K562 (cell line): ENCODE results near the gene UQCRFS1. TPM values are rescaled to one million over a fixed set of nuclear protein-coding genes. Genes with fewer than 3 reads are reported as not detected.
A peak's percentile ranks its signal among the peaks of the same experiment; 100 is the strongest.

Experiments
- ATAC-seq: fragments of 200-7000 bp; cut with Tn5 transposase; 3 replicates; pipeline ENCODE4 v1.9.1; 2020; ENCODE audit warnings: moderate library complexity
- BruUV-seq: library from RNA; stranded (reverse); fragments of 400-500 nt; replicated peaks from 2 replicates; lab custom pipeline; 2021; lab: Mats Ljungman, UMichigan
- CTCF ChIA-PET: fragments of 300-600 bp; formaldehyde crosslinking; extraction: SDS; loops from one replicate; lab custom pipeline; 2021; ENCODE audit warnings: low intra/inter-chr PET ratio; lab: Yijun Ruan, JAX
- POLR2A ChIA-PET: fragments of 300-600, 350-650 bp; sonication (Branson Sonifier 250); formaldehyde crosslinking; extraction: SDS; loops from one replicate; lab custom pipeline; 2021; ENCODE audit warnings: antibody characterized with exemption, inconsistent platforms; lab: Yijun Ruan, JAX
- DNase-seq, 4 experiments: peaks; one replicate each; pipeline versions ENCODE4 v3.0.0 to v3.0.0-alpha.2; 2011 to 2018; ENCODE audit warnings: low spot score in 3 of 4, mixed read lengths in 3 of 4; ENCODE audit errors: extremely low read depth in 1 of 4
- FAIRE-seq: peaks from 2 replicates; lab custom pipeline; 2011; peaks lifted over from hg19 to GRCh38; lab: Jason Lieb, UNC
- H2AFZ ChIP-seq: 2 replicates; pipeline ENCODE4 v1.6.0; 2011; ENCODE audit warnings: low read depth, low read length, control low read depth, inconsistent platforms
- H3K27ac ChIP-seq: fragments of 200-600 bp; 3 replicates; pipeline ENCODE4 v1.8.0; 2011; ENCODE audit warnings: low read depth, mild to moderate bottlenecking, control low read depth, inconsistent platforms, low read length, moderate library complexity, mixed read lengths; ENCODE audit errors: extremely low read depth
- H3K27me3 ChIP-seq, 2 experiments: fragments of 300-600 bp in 1 of 2; 2 replicates in 1 of 2; 3 replicates in 1 of 2; pipeline versions ENCODE4 v1.6.0 to v1.8.0; 2011; ENCODE audit warnings: inconsistent platforms in 2 of 2, low read length in 2 of 2, mild to moderate bottlenecking in 1 of 2, mixed read lengths in 1 of 2, moderate library complexity in 1 of 2; ENCODE audit not compliant: control insufficient read depth in 2 of 2, insufficient read depth in 2 of 2
- H3K36me3 ChIP-seq: fragments of 300-600 bp; 3 replicates; pipeline ENCODE4 v1.8.0; 2011; ENCODE audit warnings: mild to moderate bottlenecking, low read length, inconsistent platforms; ENCODE audit not compliant: control insufficient read depth, insufficient read depth
- H3K4me1 ChIP-seq, 2 experiments: fragments of 200-600 bp in 1 of 2; replicated peaks in 1 of 2; 2 replicates in 1 of 2; 3 replicates in 1 of 2; pipeline versions ENCODE4 v1.5.1 to v1.8.0; 2011; ENCODE audit warnings: inconsistent platforms in 2 of 2, low read length in 2 of 2, mild to moderate bottlenecking in 1 of 2, mixed read lengths in 1 of 2, moderate library complexity in 1 of 2; ENCODE audit not compliant: control insufficient read depth in 2 of 2, insufficient read depth in 2 of 2
- H3K4me2 ChIP-seq: 2 replicates; pipeline ENCODE4 v1.6.1; 2011; ENCODE audit warnings: low read length, control low read depth, inconsistent platforms, mixed read lengths; ENCODE audit not compliant: insufficient read depth
- H3K4me3 ChIP-seq: fragments of 200-600 bp; sonication (generic), shearing (Covaris generic); 2 replicates; pipeline ENCODE4 v1.5.1; 2016; ENCODE audit warnings: control low read depth, inconsistent platforms
- H3K79me2 ChIP-seq: fragments of 200-600 bp; 3 replicates; pipeline ENCODE4 v1.8.0; 2011; ENCODE audit warnings: low read length, inconsistent platforms; ENCODE audit not compliant: control insufficient read depth, insufficient read depth
- H3K9ac ChIP-seq, 2 experiments: 2 replicates each; pipeline versions ENCODE4 v1.6.0 to v1.6.1; 2011; ENCODE audit warnings: low read depth in 2 of 2, low read length in 2 of 2, control low read depth in 1 of 2, inconsistent platforms in 1 of 2, mild to moderate bottlenecking in 1 of 2, mixed read lengths in 1 of 2; ENCODE audit not compliant: insufficient read depth in 1 of 2
- H3K9me1 ChIP-seq: one replicate; pipeline ENCODE4 v1.6.0; 2011; ENCODE audit warnings: inconsistent platforms, mild to moderate bottlenecking, low read length, moderate library complexity; ENCODE audit not compliant: control insufficient read depth, insufficient read depth
- H3K9me3 ChIP-seq: replicated peaks from 2 replicates; pipeline ENCODE4 v1.5.1; 2011; ENCODE audit warnings: low read depth, low read length, inconsistent platforms; ENCODE audit not compliant: control insufficient read depth, insufficient read depth
- H4K20me1 ChIP-seq: replicated peaks from 2 replicates; pipeline ENCODE4 v1.6.1; 2011; ENCODE audit warnings: low read length, inconsistent platforms, mixed read lengths; ENCODE audit not compliant: control insufficient read depth, insufficient read depth
- GATA2 ChIP-seq: sonication (generic); formaldehyde crosslinking; IDR thresholded peaks from 2 replicates; pipeline ENCODE4 v1.4.0; 2020; ENCODE audit warnings: mild to moderate bottlenecking, missing genetic modification reagents
- LARP7 ChIP-seq: fragments of 450-650 bp; IDR thresholded peaks from 2 replicates; pipeline ENCODE4 v1.6.1; 2016
- POLR2G ChIP-seq: fragments of 200-400 bp; formaldehyde crosslinking; IDR thresholded peaks from 2 replicates; pipeline ENCODE4 v1.6.1; 2017; ENCODE audit warnings: low read depth, mild to moderate bottlenecking, antibody characterized with exemption, low read length, moderate library complexity
- TEAD1 ChIP-seq, 2 experiments: fragments of 450-650 bp in 1 of 2; sonication (generic) in 1 of 2; formaldehyde crosslinking; IDR thresholded peaks; 2 replicates each; pipeline versions ENCODE4 v1.4.0 to v1.8.0; 2020 to 2022; ENCODE audit warnings: mild to moderate bottlenecking in 2 of 2, missing genetic modification reagents in 1 of 2
- USF2 ChIP-seq: sonication (generic); formaldehyde crosslinking; IDR thresholded peaks from 2 replicates; pipeline ENCODE4 v1.5.0; 2020; ENCODE audit warnings: missing genetic modification reagents
- ZNF282 ChIP-seq: sonication (generic); formaldehyde crosslinking; IDR thresholded peaks from 2 replicates; pipeline ENCODE4 v1.8.1; 2023; ENCODE audit warnings: missing genetic modification reagents
- ZNF551 ChIP-seq: fragments of 250-450 bp; sonication (Bioruptor Pico); IDR thresholded peaks from 2 replicates; pipeline ENCODE4 v1.5.0; 2021; ENCODE audit warnings: mild to moderate bottlenecking, moderate library complexity
- WGBS: fragments of 100-300 bp; shearing (Covaris generic); methylation state at CpG from one replicate; pipeline ENCODE4 v1.1.6; 2016; ENCODE audit warnings: low coverage, mixed read lengths; ENCODE audit not compliant: insufficient coverage; ENCODE audit errors: missing lambda C conversion rate; 5-methylcytosine and 5-hydroxymethylcytosine counted together
- in situ Hi-C: fragments of 300-500 bp; cut with MboI; formaldehyde crosslinking; loops from 4 replicates; pipeline ENCODE4 v1.15.0; 2018; ENCODE audit warnings: inconsistent platforms, mixed read lengths
- intact Hi-C: fragments of 100-400 bp; cut with micrococcal nuclease; formaldehyde crosslinking; loops from 2 replicates; pipeline ENCODE4 v1.14.2; 2022
- polyA plus RNA-seq, 8 experiments: library from polyadenylated mRNA; depleted of rRNA in 4 of 8; stranded (reverse) in 5 of 8; unstranded in 3 of 8; fragments of >200 nt; fragmentation: Nextera tagmentation in 2 of 8; fragmentation: Illumina TruSeq in 1 of 8; extraction: Ambion mirVana in 2 of 8; extraction: Trizol in 1 of 8; gene quantifications; 2 replicates each; pipeline versions ENCODE4 v1.2.1 to v1.2.3, GENCODE V29; 2011 to 2014; ENCODE audit warnings: inconsistent platforms in 1 of 8, missing spikeins in 1 of 8
- total RNA-seq, 7 experiments: library from RNA; depleted of rRNA in 6 of 7; stranded (reverse); fragments of >200 nt in 6 of 7; fragmentation: Illumina TruSeq in 2 of 7; extraction: Trizol in 2 of 7; gene quantifications; 2 replicates each; pipeline versions ENCODE4 v1.2.1 to v1.2.3, GENCODE V29; 2011 to 2021; ENCODE audit warnings: low replicate concordance in 1 of 7
- TF ChIP-seq, protein P1 (sequence below): fragments of 250-450 bp; sonication (Bioruptor Pico); IDR thresholded peaks from 2 replicates; pipeline ENCODE4 v1.5.0; 2020; ENCODE audit warnings: mild to moderate bottlenecking
- TF ChIP-seq, protein P2 (sequence below): sonication (generic); formaldehyde crosslinking; IDR thresholded peaks from 2 replicates; pipeline ENCODE4 v1.9.0; 2022; ENCODE audit warnings: mild to moderate bottlenecking, missing genetic modification reagents

UQCRFS1 gene
- total and polyA plus RNA-seq, 9 of the 15 experiments (the other 6 are each of a cell fraction or from before 2014, with no cell fraction given): 10.8 to 110 (median 64.7) TPM

- intact Hi-C loops: loop anchor here (10.0 kb wide), 1 partner anchor 83 kb away; no protein-coding TSS in a partner anchor
- POLR2A ChIA-PET: interaction anchor here (0.5 to 1.1 kb wide), 6 partner anchors 9 to 755 kb away, joined by 3 read pairs; no protein-coding TSS in a partner anchor
- no peaks in the 10 kb centered on the region for H4K20me1 ChIP-seq
- no peak for FAIRE-seq
- no peak for TF ChIP-seq ZNF551 (CRISPR knock-in tag)
- TF ChIP-seq, protein P1, sequence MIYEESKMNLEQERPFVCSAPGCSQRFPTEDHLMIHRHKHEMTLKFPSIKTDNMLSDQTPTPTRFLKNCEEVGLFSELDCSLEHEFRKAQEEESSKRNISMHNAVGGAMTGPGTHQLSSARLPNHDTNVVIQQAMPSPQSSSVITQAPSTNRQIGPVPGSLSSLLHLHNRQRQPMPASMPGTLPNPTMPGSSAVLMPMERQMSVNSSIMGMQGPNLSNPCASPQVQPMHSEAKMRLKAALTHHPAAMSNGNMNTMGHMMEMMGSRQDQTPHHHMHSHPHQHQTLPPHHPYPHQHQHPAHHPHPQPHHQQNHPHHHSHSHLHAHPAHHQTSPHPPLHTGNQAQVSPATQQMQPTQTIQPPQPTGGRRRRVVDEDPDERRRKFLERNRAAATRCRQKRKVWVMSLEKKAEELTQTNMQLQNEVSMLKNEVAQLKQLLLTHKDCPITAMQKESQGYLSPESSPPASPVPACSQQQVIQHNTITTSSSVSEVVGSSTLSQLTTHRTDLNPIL (CRISPR knock-in tag): no peak
- TF ChIP-seq GATA2 (CRISPR knock-in tag): no peak
- no peak for TF ChIP-seq LARP7
- TF ChIP-seq, protein P2, sequence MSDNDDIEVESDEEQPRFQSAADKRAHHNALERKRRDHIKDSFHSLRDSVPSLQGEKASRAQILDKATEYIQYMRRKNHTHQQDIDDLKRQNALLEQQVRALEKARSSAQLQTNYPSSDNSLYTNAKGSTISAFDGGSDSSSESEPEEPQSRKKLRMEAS (CRISPR knock-in tag): no peak
- TF ChIP-seq POLR2G: no peak
- TF ChIP-seq TEAD1 (CRISPR knock-in tag; IDR thresholded peaks at IDR 0.05): no peak
- TF ChIP-seq ZNF282 (CRISPR knock-in tag): no peak
- TF ChIP-seq USF2 (CRISPR knock-in tag): peak; percentile 38
- TF ChIP-seq, all 486 proteins: peak for 1
- H3K27me3 ChIP-seq: peaks cover 12 to 34% of the 10 kb centered on the region in 2 experiments
- no peaks in the 10 kb centered on the region for H3K79me2 ChIP-seq
- no peaks in the 10 kb centered on the region for H3K36me3 ChIP-seq
- H3K9me1 ChIP-seq: no peaks in the 10 kb centered on the region
- DNase-seq (peak in 2 of 4 experiments; percentile 14 to 19), ATAC-seq (0 out of 3 replicates have a peak, but pooled peaks have one; percentile 42)
- no peak overlapping the region for H2AFZ ChIP-seq
- no TSS peak for BruUV-seq
- CTCF ChIA-PET: no interaction called here
- H3K9ac ChIP-seq: no peak overlapping the region; a peak in 1 of 4 replicates
- H3K27ac ChIP-seq: no peak overlapping the region
- in situ Hi-C loops: no loop called here
- 2% methylated on average over 9 of the region's 9 CpGs for WGBS
- H3K4me1 ChIP-seq: no peaks in the 10 kb centered on the region
- H3K4me2 ChIP-seq: no peak overlapping the region
- H3K4me3 ChIP-seq: no peak overlapping the region
- H3K9me3 ChIP-seq: no peaks in the 10 kb centered on the region
Observed at GRCh38 chr19:29247872-29248271, 34.9 kb upstream of the UQCRFS1 start.
